ENCODE results near the gene GPR21.

The GPR21 gene

GRCh38 chr9:123033864-123034601 is 566 bp downstream of the GPR21 start:
- DNase-seq (ENCODE audit: low spot score) = no peak

GRCh38 chr9:123034881-123035510 is 1.5 kb downstream of the GPR21 start:
- no peak for DNase-seq (ENCODE audit: low spot score)

DNA sequence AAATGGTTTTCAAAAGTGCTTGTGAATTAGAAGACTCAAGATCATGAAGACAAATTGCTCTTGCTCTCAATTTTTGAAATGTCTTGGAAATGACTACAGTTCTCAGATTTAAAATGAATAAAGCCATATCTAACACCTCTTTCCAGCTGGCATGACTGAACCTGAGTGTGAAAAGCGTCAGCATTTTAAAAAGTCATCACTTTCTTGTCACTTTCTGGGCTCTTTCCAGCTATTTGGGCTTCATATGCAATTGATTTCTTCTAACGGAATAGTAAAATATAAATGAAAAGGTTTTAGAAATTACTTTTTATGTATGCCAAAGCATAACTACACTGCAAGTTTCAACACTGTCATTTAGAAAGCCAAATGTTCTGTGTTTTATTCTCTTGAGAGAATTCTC is 2.3 kb downstream of the GPR21 start:
- no peak for DNase-seq (ENCODE audit: low spot score)

GRCh38 chr9:123036893-123037545 is 3.6 kb downstream of the GPR21 start:
- DNase-seq (ENCODE audit: low spot score) = no peak

DNA sequence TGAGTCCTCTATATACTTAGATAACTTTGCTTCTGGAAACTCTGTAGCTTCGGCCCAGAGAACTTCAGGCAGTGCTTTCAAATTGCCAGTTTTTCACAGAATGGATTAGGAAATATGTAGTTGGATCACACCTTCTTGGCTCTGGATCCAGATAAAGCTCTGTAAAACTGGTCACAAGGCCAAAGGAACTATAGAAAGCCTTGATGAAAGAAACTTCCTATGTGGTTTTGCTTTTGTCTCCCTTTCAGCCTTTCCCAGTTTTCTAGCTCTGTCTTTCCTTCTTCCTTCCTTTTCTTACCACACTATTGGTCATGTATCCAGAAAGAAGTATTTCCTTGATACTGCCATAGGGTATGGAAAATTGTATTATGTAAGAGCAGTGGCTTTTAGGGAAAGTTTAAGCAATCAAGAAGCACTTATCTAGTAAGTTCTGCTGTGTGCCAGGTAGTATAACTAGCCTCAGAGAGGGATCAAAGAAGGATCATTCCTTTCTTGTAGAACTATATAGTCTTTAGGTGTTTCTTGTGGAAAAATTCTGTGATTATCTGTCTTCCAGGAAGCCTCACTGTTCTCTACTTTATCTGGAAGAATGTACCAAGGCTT is 6.3 kb downstream of the GPR21 start:
- no peak for DNase-seq (ENCODE audit: low spot score)

DNA sequence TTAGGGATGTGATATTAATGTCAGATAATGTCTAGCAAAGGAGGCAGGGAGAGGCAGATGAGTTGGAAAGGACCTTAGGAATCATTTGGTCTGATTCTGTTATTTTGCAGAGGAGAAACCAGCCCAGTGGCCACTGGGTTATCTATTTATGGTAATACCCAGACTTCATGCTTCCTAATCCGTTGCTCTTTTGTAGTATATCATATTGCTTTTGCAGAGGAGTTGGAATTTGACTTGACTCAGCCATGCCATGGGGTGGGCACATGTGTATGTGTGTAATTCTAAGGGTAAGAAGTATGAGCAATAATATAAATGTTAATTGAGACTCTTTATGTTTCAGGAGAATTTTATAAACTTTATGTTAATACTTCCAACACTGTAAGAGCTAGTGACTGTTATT is 7.3 kb downstream of the GPR21 start:
- no peak for DNase-seq (ENCODE audit: low spot score)

DNA sequence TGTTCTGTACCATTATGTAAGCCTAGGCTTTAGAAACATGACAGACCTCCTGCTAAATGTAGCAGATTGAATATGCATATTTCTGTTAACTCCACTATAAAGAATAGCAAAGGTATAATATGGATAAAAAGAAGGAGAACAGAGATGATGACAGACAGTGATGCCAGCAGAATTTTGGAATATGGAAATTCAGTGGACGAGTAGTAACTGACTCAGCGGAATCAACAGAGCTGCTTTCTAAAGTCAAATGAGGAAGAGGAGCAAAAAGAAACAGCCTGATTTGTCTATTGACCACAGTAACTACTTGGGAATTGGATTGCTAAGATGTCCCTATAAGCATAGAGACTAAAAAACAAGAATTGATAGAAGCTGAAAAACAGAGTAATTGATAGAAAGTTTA is 8.0 kb downstream of the GPR21 start:
- DNase-seq (ENCODE audit: low spot score) = no peak

GRCh38 chr9:123043081-123043939 is 9.8 kb downstream of the GPR21 start:
- no peak for DNase-seq (ENCODE audit: low spot score)

GRCh38 chr9:123044586-123044985 is 11.1 kb downstream of the GPR21 start:
- DNase-seq (ENCODE audit: low spot score) = no peak

- no peak for DNase-seq (ENCODE audit: low spot score)
These were observed 13.1 kb downstream of the GPR21 start for GRCh38 chr9:123046406-123047195.

- no peak for DNase-seq (ENCODE audit: low spot score)
These were observed 15.3 kb downstream of the GPR21 start for GRCh38 chr9:123048748-123049147.

DNA sequence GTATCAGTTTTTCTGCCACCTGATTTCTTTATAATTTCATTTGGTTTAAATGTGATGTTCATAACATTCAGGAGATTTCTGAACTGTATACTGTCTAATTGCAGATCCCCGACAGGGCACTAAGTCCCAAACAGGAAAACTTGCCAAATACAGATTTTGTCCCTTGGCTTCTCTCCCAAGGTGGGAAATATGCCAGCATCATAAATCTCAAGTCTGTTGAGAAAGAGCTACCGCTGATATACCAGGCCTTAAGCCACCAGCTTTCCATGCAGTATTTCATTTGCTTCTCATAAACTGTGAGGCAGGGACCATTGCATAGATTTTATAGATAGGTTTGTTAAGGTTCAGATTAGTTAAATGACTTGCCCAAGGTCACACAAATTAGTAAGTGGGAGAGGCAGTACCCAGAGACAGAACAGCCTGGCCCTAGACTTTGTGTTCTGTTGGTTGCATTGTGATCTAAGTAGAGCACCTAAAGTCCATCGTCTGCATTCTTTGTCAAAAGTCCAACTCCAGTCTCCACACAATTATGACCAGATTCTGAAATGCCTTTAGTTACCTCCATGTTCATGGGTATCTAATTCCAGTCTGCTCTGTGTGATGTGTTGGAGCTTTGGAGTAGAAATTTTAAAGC is 16.2 kb downstream of the GPR21 start:
- DNase-seq (ENCODE audit: low spot score) = no peak

DNA sequence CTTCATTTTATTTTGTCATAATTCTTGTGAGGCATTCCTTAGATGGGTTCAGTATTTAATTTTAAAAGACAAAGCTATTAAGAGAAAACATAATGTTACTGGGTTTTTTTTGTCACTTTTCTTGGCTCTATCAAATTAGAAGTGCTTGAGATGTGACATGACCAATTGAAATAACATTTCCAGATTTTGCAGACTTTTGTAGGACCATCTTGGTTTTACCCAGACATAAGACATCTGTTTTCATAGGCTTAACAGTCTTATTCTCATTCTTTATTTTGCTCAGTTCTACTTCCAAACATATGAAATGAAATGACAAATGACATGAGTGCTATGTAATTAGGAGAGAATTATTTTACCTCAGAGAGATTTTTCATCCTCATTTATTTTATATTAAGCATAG is 19.6 kb downstream of the GPR21 start:
- DNase-seq (ENCODE audit: low spot score) = no peak

GRCh38 chr9:123053711-123054110 is 20.2 kb downstream of the GPR21 start:
- DNase-seq (ENCODE audit: low spot score) = no peak

DNA sequence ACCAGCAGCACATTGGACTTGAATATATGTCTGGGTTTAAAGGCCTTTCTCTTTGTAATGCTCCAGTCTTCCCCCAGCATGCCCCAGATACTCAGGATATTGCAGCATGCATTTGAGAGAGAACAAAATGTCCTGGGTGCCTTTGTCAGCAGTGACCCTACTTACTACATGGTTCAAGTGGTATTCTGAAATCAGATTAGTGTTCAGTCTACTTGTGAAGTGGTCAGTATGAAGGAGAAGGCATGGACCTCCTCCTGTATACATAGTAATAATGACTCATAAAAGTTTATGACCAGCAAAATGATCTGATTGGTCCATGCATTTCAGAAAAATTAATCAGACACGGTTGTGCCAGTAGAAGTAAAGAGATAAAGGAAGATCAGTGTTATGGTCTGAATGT is 25.4 kb downstream of the GPR21 start:
- DNase-seq (ENCODE audit: low spot score) = peak; percentile 66

DNA sequence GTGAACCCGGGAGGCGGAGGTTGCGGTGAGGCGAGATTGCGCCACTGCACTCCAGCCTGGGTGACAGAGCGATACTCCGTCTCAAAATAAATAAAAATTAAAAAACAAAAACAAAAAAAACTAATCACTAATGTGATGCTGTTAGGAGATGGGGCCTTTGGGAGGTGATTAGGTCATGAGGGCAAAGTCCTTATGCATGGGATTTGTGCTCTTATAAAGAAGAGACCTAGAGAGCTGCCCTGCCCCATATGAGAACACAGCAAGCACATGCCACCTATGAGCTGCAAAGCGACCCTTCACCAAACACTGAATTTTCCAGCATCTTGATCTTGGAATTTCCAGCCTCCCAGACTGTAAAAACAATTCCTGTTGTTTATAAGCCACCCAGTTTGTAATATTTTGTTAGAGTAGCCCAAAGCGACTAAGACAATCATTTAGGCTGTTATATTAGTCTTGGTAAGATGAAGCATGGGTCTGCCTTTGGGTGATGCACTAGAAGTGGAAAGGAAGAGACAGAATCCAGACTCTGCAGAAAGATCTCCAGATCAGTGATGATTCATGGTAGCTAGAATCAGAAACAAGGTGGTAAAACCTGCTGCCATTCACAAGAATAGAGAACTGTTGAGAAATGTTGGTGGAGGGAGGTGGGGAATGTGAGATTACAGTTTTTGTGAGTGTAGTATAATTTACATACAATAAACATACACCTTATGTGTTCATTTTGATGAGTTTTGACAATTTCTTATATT is 26.2 kb downstream of the GPR21 start:
- no peak for DNase-seq (ENCODE audit: low spot score)

DNA sequence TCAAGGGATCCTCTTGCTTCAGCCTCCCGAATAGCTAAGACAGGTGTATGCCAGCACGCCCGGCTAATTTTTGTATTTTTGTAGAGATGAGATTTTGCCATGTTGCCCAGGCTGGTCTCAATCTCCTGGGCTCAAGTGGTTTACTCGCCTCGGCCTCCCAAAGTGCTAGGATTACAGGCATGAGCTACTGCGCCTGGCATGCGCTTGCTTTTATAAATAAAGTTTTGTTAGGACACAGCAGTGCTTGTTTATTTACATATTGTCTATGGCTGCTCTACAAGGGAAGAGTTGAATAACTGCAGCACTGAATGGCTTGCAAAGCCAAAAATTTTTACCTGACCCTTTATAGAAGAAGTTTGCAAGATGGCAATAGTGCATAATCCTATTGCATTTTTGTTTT is 27.7 kb downstream of the GPR21 start:
- DNase-seq (ENCODE audit: low spot score) = no peak

DNA sequence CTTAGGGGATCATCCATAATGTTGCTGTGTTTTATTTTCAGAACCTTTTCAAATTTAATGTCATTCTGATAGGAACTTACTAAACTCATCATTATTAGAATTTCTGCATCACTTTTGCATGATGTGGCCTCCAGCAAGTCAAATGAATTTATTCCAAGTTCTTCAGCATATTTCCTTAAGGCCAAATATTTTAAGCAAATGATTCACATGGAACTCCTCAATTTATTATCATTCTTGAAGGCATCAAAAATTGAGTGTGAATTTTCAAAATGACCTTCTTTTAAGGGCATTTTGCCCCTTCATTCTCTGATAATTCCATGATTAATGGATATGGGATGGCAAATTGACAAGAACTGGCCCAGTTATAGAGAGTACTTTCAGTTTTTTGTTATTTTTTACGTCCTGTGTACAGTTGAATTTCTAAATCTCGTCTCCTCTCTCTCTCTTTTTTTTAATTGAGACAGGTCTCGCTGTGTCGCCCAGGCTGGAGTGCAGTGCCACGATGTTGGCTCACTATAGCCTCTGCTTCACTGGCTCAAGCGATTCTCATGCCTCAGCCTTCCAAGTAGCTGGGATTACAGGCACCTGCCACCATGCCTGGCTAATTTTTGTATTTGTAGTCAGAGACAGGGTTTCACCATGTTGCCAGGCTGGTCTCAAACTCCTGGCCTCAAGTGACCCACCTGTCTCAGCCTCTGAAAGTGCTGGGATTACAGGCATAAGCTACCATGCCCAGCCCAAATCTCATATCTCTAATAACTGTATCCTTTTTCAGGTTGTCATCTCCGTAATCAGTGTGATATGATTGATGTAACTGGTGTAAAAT is 29.1 kb downstream of the GPR21 start:
- no peak for DNase-seq (ENCODE audit: low spot score)

DNA sequence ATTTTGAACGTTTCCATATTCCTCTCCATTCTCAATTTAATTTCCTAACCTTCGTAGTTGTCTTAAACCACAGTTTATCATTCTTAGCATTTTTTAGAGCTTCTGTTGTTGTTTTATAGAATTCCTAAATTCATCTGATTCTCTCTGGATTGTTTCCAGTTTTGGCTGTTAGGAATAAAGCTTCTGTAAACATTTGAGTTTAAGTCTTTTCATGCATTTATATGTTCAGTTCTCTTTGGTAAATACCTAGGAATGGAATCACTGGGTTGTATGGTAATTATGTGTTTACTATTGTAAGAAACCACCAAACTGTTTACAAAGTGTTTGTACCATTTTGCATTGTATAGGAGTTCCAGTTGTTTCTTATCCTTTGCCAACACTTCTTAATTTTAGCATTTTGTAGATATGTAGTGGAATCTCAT is 29.7 kb downstream of the GPR21 start:
- DNase-seq (ENCODE audit: low spot score) = no peak

Measured in RKO (cell line).